HCT116 (cell line): Measurements from ENCODE around the gene CSNK1G1. TPM values are rescaled to one million over a fixed set of nuclear protein-coding genes. Genes with fewer than 3 reads are reported as not detected.

Experiments used
- ATAC-seq: fragments of 200-7000 bp; cut with Tn5 transposase; 2 replicates; pipeline ENCODE4 v1.9.1; 2020; ENCODE audit warnings: mild to moderate bottlenecking, moderate library complexity
- BruUV-seq: library from RNA; stranded (reverse); fragments of 400-500 nt; replicated peaks from 2 replicates; lab custom pipeline; 2021; lab: Mats Ljungman, UMichigan
- CTCF ChIA-PET: fragments of 300-600 bp; sonication (Branson Sonifier 250); formaldehyde crosslinking; loops from one replicate; lab custom pipeline; 2021; ENCODE audit warnings: antibody characterized with exemption; lab: Charles Lee
- POLR2A ChIA-PET: fragments of 300-600, 350-600 bp; sonication (Branson Sonifier 250); formaldehyde crosslinking; loops from one replicate; lab custom pipeline; 2021; ENCODE audit warnings: antibody characterized with exemption; lab: Charles Lee
- RAD21 ChIA-PET, 2 experiments: fragments of 300-600 bp; sonication (Branson Sonifier 250); formaldehyde crosslinking; loops; one replicate each; lab custom pipeline; 2023; ENCODE audit warnings: low total read pairs in 2 of 2; ENCODE audit not compliant: uncharacterized antibody in 2 of 2, unreplicated experiment in 2 of 2, low non-redundant PET in 1 of 2; lab: Charles Lee
- DNase-seq: peaks from one replicate; pipeline ENCODE4 v3.0.0-alpha.2; 2010; ENCODE audit warnings: low read depth, low spot score
- H2AFZ ChIP-seq: fragments of 200-600 bp; shearing (Covaris generic), sonication (generic); 2 replicates; pipeline ENCODE4 v1.6.1; 2017; ENCODE audit warnings: low read depth, mixed run types, mixed read lengths, antibody characterized with exemption, low read length; ENCODE audit not compliant: poor library complexity, severe bottlenecking
- H3K27ac ChIP-seq: 2 replicates; pipeline ENCODE4 v1.5.1; 2012; ENCODE audit warnings: low read depth, low read length
- H3K27me3 ChIP-seq: fragments of 200-600 bp; sonication (generic); 2 replicates; pipeline ENCODE4 v1.6.1; 2016; ENCODE audit warnings: mixed run types, low read length, mixed read lengths; ENCODE audit not compliant: insufficient read depth
- H3K36me3 ChIP-seq, 2 experiments: fragments of 200-500 bp in 1 of 2; fragments of 200-600 bp in 1 of 2; sonication (Bioruptor generic) in 1 of 2; sonication (generic) in 1 of 2; 2 replicates each; pipeline versions ENCODE4 v1.5.1 to v1.6.1; 2014 to 2016; ENCODE audit warnings: low read length in 2 of 2, inconsistent platforms in 1 of 2, mixed read lengths in 1 of 2, mixed run types in 1 of 2; ENCODE audit not compliant: insufficient read depth in 2 of 2, control insufficient read depth in 1 of 2
- H3K4me1 ChIP-seq, 2 experiments: fragments of 200-600 bp in 1 of 2; sonication (generic) in 1 of 2; 2 replicates each; pipeline versions ENCODE4 v1.5.1 to v1.6.1; 2012 to 2017; ENCODE audit warnings: low read length in 2 of 2, inconsistent platforms in 1 of 2, mild to moderate bottlenecking in 1 of 2, mixed read lengths in 1 of 2, mixed run types in 1 of 2, moderate library complexity in 1 of 2; ENCODE audit not compliant: insufficient read depth in 2 of 2, control insufficient read depth in 1 of 2
- H3K4me2 ChIP-seq: fragments of 200-600 bp; sonication (generic); 2 replicates; pipeline ENCODE4 v1.6.1; 2017; ENCODE audit warnings: mixed run types, low read length, mixed read lengths
- H3K4me3 ChIP-seq, 2 experiments: fragments of 200-600 bp in 1 of 2; sonication (generic) in 1 of 2; replicated peaks in 1 of 2; 2 replicates each; pipeline ENCODE4 v1.5.1; 2011 to 2016; ENCODE audit warnings: low read length in 2 of 2, control low read depth in 1 of 2, low read depth in 1 of 2, mild to moderate bottlenecking in 1 of 2, mixed read lengths in 1 of 2, mixed run types in 1 of 2
- H3K79me2 ChIP-seq: fragments of 200-600 bp; sonication (generic); 2 replicates; pipeline ENCODE4 v1.6.1; 2017; ENCODE audit warnings: mild to moderate bottlenecking, mixed run types, low read length, moderate library complexity, mixed read lengths; ENCODE audit not compliant: insufficient read depth
- H3K9ac ChIP-seq: fragments of 200-600 bp; sonication (generic); 2 replicates; pipeline ENCODE4 v1.6.1; 2016; ENCODE audit warnings: low read length, mixed read lengths
- H3K9me2 ChIP-seq: fragments of 200-600 bp; sonication (generic), shearing (Covaris generic); 2 replicates; pipeline ENCODE4 v1.6.1; 2017; ENCODE audit warnings: mixed run types, mild to moderate bottlenecking, moderate library complexity; ENCODE audit not compliant: insufficient read depth
- H3K9me3 ChIP-seq, 2 experiments: fragments of 200-500 bp in 1 of 2; fragments of 200-600 bp in 1 of 2; sonication (Bioruptor generic) in 1 of 2; sonication (generic) in 1 of 2; 2 replicates each; pipeline ENCODE4 v1.6.1; 2014 to 2017; ENCODE audit warnings: low read length in 2 of 2, mixed read lengths in 2 of 2, inconsistent platforms in 1 of 2, low read depth in 1 of 2, mild to moderate bottlenecking in 1 of 2, mixed run types in 1 of 2, moderate library complexity in 1 of 2; ENCODE audit not compliant: control insufficient read depth in 1 of 2, insufficient read depth in 1 of 2
- H4K20me1 ChIP-seq: fragments of 200-600 bp; sonication (generic), shearing (Covaris generic); 2 replicates; pipeline ENCODE4 v1.6.1; 2017; ENCODE audit warnings: mixed run types, mild to moderate bottlenecking, moderate library complexity; ENCODE audit not compliant: insufficient read depth
- CBX3 ChIP-seq: IDR thresholded peaks from 2 replicates; pipeline ENCODE4 v1.6.1; 2012; ENCODE audit warnings: low read depth
- ELF1 ChIP-seq: IDR thresholded peaks from 2 replicates; pipeline ENCODE4 v1.6.1; 2012; ENCODE audit warnings: low read depth, borderline replicate concordance
- EZH2phosphoT487 ChIP-seq: fragments of 200-600 bp; IDR thresholded peaks from 2 replicates; pipeline ENCODE4 v1.6.1; 2018; ENCODE audit warnings: antibody characterized with exemption, borderline replicate concordance
- FOSL1 ChIP-seq: IDR thresholded peaks from 2 replicates; pipeline ENCODE4 v1.6.1; 2012; ENCODE audit warnings: low read depth
- POLR2A ChIP-seq: IDR thresholded peaks from 2 replicates; pipeline ENCODE4 v1.7.0; 2011; ENCODE audit warnings: borderline replicate concordance; ENCODE audit not compliant: insufficient read depth, insufficient read length; ENCODE audit errors: extremely low read depth
- SIN3A ChIP-seq: IDR thresholded peaks from 2 replicates; pipeline ENCODE4 v1.6.1; 2012; ENCODE audit warnings: low read depth
- SP1 ChIP-seq: IDR thresholded peaks from 2 replicates; pipeline ENCODE4 v1.6.1; 2012; ENCODE audit warnings: low read depth
- TCF7L2 ChIP-seq: IDR thresholded peaks from 2 replicates; pipeline ENCODE4 v1.7.0; 2011; ENCODE audit warnings: borderline replicate concordance, inconsistent platforms; ENCODE audit not compliant: insufficient read depth, insufficient read length; ENCODE audit errors: extremely low read depth
- YY1 ChIP-seq: IDR thresholded peaks from 2 replicates; pipeline ENCODE4 v1.6.1; 2011; ENCODE audit warnings: low read length, low read depth, moderate library complexity, mild to moderate bottlenecking; ENCODE audit not compliant: insufficient replicate concordance; ENCODE audit errors: extremely low read depth
- ZFX ChIP-seq: fragments of 450-650 bp; IDR thresholded peaks from 2 replicates; pipeline ENCODE4 v1.6.1; 2017
- ZNF274 ChIP-seq: fragments of 200-500 bp; sonication (Bioruptor generic); IDR thresholded peaks from 2 replicates; pipeline ENCODE4 v1.6.1; 2014; ENCODE audit warnings: mild to moderate bottlenecking, low read depth, low read length, inconsistent platforms
- intact Hi-C: fragments of 100-400 bp; cut with micrococcal nuclease; formaldehyde crosslinking; loops from 2 replicates; pipeline ENCODE4 v1.10.0; 2022
- total RNA-seq: library from RNA; stranded (reverse); gene quantifications from one replicate; pipeline ENCODE4 v1.2.1, GENCODE V29; 2021; ENCODE audit not compliant: unreplicated experiment
- TF ChIP-seq, protein P1 (sequence below), 3 experiments: fragments of 200-600 bp in 1 of 3; sonication (generic) in 1 of 3; IDR thresholded peaks in 2 of 3; conservative IDR thresholded peaks in 1 of 3; 2 replicates each; pipeline ENCODE4 v1.5.1; 2012 to 2017; ENCODE audit warnings: low read depth in 2 of 3, low read length in 2 of 3, antibody characterized with exemption in 1 of 3, borderline replicate concordance in 1 of 3, control low read depth in 1 of 3, mild to moderate bottlenecking in 1 of 3, mixed read lengths in 1 of 3, mixed run types in 1 of 3, moderate library complexity in 1 of 3; ENCODE audit not compliant: insufficient read depth in 1 of 3
- TF ChIP-seq, protein P2 (sequence below): IDR thresholded peaks from 2 replicates; pipeline ENCODE4 v1.6.1; 2011; ENCODE audit warnings: mild to moderate bottlenecking, low read length, moderate library complexity; ENCODE audit not compliant: insufficient replicate concordance; ENCODE audit errors: extremely low read depth
- TF ChIP-seq, protein P3 (sequence below): IDR thresholded peaks from 2 replicates; pipeline ENCODE4 v1.6.1; 2012
- TF ChIP-seq, protein P4 (sequence below): IDR thresholded peaks from 2 replicates; pipeline ENCODE4 v1.6.1; 2012

The CSNK1G1 gene
- total RNA-seq, 1 experiment from 2014 or later = 21.1 TPM

DNA sequence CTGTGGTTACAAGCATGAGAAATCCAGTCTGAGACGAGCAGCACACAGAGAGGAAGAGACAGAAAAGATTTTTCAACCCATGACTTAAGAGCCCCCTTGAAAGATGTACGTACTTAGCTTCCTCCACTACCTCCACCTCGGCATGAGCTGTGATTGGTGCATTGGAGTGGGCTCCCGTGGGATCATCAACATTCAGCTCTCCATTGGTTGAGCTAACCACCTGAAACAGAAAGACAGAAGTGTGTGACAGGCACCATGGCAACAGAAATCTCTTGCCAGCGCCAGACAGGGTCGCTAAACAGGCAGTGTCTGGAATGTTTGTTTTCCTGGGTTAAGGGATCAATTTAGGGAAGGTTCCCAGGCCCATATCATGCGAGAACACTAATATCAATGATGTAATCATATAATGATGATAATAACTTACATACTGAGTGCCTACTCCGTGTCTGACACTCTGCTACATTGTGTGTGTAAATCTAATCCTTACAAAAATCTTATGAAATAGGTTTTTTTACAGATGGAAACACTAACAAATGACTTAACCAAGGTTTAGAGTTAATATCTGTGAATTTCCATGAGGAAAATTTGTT, 175.6 kb downstream of the CSNK1G1 start (continued):
- TF ChIP-seq TCF7L2 (no peak), CBX3 (no peak), YY1 (no peak), SP1 (no peak), EZH2phosphoT487 (no peak), ZNF274 (no peak)
- TF ChIP-seq, protein P1, sequence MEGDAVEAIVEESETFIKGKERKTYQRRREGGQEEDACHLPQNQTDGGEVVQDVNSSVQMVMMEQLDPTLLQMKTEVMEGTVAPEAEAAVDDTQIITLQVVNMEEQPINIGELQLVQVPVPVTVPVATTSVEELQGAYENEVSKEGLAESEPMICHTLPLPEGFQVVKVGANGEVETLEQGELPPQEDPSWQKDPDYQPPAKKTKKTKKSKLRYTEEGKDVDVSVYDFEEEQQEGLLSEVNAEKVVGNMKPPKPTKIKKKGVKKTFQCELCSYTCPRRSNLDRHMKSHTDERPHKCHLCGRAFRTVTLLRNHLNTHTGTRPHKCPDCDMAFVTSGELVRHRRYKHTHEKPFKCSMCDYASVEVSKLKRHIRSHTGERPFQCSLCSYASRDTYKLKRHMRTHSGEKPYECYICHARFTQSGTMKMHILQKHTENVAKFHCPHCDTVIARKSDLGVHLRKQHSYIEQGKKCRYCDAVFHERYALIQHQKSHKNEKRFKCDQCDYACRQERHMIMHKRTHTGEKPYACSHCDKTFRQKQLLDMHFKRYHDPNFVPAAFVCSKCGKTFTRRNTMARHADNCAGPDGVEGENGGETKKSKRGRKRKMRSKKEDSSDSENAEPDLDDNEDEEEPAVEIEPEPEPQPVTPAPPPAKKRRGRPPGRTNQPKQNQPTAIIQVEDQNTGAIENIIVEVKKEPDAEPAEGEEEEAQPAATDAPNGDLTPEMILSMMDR (IDR thresholded peaks at IDR 0.05 in 2 of 3, conservative IDR thresholded peaks at IDR 0.05 in 1 of 3; ENCODE audit: borderline replicate concordance in 1 of 3, insufficient read depth in 1 of 3, low read depth in 2 of 3, low read length in 2 of 3) = no peak

DNA sequence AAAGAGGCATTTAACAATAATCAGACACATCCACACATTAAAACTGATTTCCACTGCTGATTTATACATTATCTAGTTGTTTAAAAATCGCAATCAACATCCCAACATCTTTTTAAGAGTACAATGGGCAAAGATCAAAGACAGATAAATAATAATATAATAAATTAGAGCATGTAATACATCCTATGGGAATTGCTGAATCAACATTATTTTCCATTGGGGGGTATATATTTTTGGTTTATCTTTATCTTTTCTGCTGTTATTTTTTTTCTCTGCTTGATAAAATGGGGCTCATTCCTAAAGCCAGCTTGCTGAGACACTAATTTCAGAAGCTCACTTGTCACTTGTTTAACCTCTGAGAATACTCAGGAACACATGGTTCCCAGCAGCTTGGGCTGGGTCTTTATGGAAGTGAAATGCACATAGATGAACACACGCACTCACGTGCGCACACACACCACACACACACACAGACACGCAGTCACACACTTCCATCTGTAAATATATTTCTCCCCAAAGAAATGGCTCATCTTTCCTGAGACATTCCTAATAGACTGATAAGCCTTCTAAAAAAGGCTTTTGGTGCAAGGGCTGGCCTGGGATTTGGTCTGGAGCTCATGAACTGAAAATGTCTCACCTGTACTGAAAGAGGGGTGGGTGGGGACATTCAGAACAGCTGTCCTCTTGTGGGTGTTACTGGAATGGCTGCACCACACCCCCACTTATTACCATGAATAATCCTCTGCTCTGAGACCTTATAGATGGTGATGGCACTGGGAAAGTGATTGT, 189.7 kb downstream of the CSNK1G1 start:
- Histone ChIP-seq H3K36me3 (peaks cover 0 to 3% of the 10 kb centered on the region in 2 experiments; a peak in 1 of 4 replicates), H3K4me3 (no peak overlapping the region), H4K20me1 (no peaks in the 10 kb centered on the region), H3K9me2 (no peaks in the 10 kb centered on the region), H2AFZ (no peak overlapping the region), H3K9me3 (no peaks in the 10 kb centered on the region), H3K4me1 (peaks cover 4 to 14% of the 10 kb centered on the region in 2 experiments; a peak in 3 of 4 replicates), H3K4me2 (no peak overlapping the region), H3K27me3 (no peaks in the 10 kb centered on the region), H3K79me2 (peaks cover 15% of the 10 kb centered on the region), H3K9ac (no peak overlapping the region), H3K27ac (no peak overlapping the region)
- ChIA-PET CTCF (interaction anchor here (0.7 to 0.9 kb wide), 2 partner anchors 10 to 561 kb away, joined by 3 read pairs; no protein-coding TSS in a partner anchor), RAD21 (interaction anchor here in 1 of 2 experiments (0.6 kb wide), 1 partner anchor 42 kb away, joined by 3 read pairs; no protein-coding TSS in a partner anchor), POLR2A (no interaction called here)
- no peak for ATAC-seq
- intact Hi-C loops = no loop called here
- DNase-seq = no peak
- no TSS peak for BruUV-seq
- no peak for TF ChIP-seq TCF7L2
- TF ChIP-seq POLR2A = no peak
- TF ChIP-seq, protein P2, sequence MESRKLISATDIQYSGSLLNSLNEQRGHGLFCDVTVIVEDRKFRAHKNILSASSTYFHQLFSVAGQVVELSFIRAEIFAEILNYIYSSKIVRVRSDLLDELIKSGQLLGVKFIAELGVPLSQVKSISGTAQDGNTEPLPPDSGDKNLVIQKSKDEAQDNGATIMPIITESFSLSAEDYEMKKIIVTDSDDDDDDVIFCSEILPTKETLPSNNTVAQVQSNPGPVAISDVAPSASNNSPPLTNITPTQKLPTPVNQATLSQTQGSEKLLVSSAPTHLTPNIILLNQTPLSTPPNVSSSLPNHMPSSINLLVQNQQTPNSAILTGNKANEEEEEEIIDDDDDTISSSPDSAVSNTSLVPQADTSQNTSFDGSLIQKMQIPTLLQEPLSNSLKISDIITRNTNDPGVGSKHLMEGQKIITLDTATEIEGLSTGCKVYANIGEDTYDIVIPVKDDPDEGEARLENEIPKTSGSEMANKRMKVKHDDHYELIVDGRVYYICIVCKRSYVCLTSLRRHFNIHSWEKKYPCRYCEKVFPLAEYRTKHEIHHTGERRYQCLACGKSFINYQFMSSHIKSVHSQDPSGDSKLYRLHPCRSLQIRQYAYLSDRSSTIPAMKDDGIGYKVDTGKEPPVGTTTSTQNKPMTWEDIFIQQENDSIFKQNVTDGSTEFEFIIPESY = no peak
- no peak for TF ChIP-seq CBX3
- no peak for TF ChIP-seq ZFX
- TF ChIP-seq ELF1 = no peak
- no peak for TF ChIP-seq EZH2phosphoT487
- no peak for TF ChIP-seq SIN3A
- TF ChIP-seq, protein P1 (IDR thresholded peaks at IDR 0.05 in 2 of 3, conservative IDR thresholded peaks at IDR 0.05 in 1 of 3; ENCODE audit: borderline replicate concordance in 1 of 3, insufficient read depth in 1 of 3, low read depth in 2 of 3, low read length in 2 of 3) = no peak
- TF ChIP-seq, protein P3, sequence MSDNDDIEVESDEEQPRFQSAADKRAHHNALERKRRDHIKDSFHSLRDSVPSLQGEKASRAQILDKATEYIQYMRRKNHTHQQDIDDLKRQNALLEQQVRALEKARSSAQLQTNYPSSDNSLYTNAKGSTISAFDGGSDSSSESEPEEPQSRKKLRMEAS = no peak
- no peak for TF ChIP-seq FOSL1
- no peak for TF ChIP-seq YY1
- TF ChIP-seq SP1 = no peak
- TF ChIP-seq, protein P4, sequence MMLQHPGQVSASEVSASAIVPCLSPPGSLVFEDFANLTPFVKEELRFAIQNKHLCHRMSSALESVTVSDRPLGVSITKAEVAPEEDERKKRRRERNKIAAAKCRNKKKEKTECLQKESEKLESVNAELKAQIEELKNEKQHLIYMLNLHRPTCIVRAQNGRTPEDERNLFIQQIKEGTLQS = no peak
